HEK293 (cell line): Measurements from ENCODE around the gene TRIP11.

ENCODE experiments used
- CTCF ChIA-PET: fragments of 350-600 bp; formaldehyde crosslinking; extraction: SDS; loops from one replicate; lab custom pipeline; 2021; ENCODE audit warnings: antibody characterized with exemption; lab: Yijun Ruan, JAX
- POLR2A ChIA-PET: fragments of 300-600 bp; formaldehyde crosslinking; extraction: SDS; loops from one replicate; lab custom pipeline; 2020; ENCODE audit warnings: antibody characterized with exemption, inconsistent platforms; lab: Yijun Ruan, JAX
- H3K27ac ChIP-seq: fragments of 200-500 bp; sonication (Bioruptor generic); 2 replicates; pipeline ENCODE4 v1.5.1; 2014; ENCODE audit warnings: low read depth, low read length, control low read depth, inconsistent platforms; ENCODE audit errors: extremely low read depth
- H3K36me3 ChIP-seq, 2 experiments: fragments of 200-500 bp in 1 of 2; sonication (Bioruptor generic) in 1 of 2; 1 replicate in 1 of 2; 2 replicates in 1 of 2; pipeline ENCODE4 v1.5.1; 2014 to 2017; ENCODE audit warnings: inconsistent platforms in 2 of 2, low read length in 2 of 2; ENCODE audit not compliant: control insufficient read depth in 2 of 2, insufficient read depth in 1 of 2
- H3K4me1 ChIP-seq: fragments of 200-500 bp; sonication (Bioruptor generic); 2 replicates; pipeline ENCODE4 v1.5.1; 2014; ENCODE audit warnings: mild to moderate bottlenecking, low read length, inconsistent platforms; ENCODE audit not compliant: control insufficient read depth, insufficient read depth
- H3K4me3 ChIP-seq: 2 replicates; pipeline ENCODE4 v1.5.1; 2011; ENCODE audit warnings: low read depth, mild to moderate bottlenecking, control low read depth, low read length, moderate library complexity
- H3K9me3 ChIP-seq: fragments of 200-500 bp; sonication (Bioruptor generic); 2 replicates; pipeline ENCODE4 v1.5.1; 2014; ENCODE audit warnings: low read depth, low read length, inconsistent platforms; ENCODE audit not compliant: control insufficient read depth, insufficient read depth
- GLIS1 ChIP-seq: fragments of 450-650 bp; formaldehyde crosslinking; IDR thresholded peaks from 2 replicates; pipeline ENCODE4 v1.5.1; 2016; ENCODE audit warnings: missing biosample characterization, missing genetic modification characterization
- OSR2 ChIP-seq: fragments of 450-650 bp; formaldehyde crosslinking; IDR thresholded peaks from 2 replicates; pipeline ENCODE4 v1.5.1; 2016; ENCODE audit warnings: missing biosample characterization, missing genetic modification characterization
- PBX3 ChIP-seq: sonication (generic); formaldehyde crosslinking; IDR thresholded peaks from 2 replicates; pipeline ENCODE4 v1.8.1; 2022; ENCODE audit warnings: mild to moderate bottlenecking, moderate library complexity, missing genetic modification reagents
- REPIN1 ChIP-seq: fragments of 450-650 bp; formaldehyde crosslinking; IDR thresholded peaks from 2 replicates; pipeline ENCODE4 v1.5.1; 2017; ENCODE audit warnings: missing biosample characterization, missing genetic modification characterization, low read depth
- SP7 ChIP-seq: fragments of 450-650 bp; formaldehyde crosslinking; IDR thresholded peaks from 2 replicates; pipeline ENCODE4 v1.5.1; 2016; ENCODE audit warnings: missing biosample characterization, missing genetic modification characterization
- ZBTB17 ChIP-seq: fragments of 450-650 bp; formaldehyde crosslinking; IDR thresholded peaks from 2 replicates; pipeline ENCODE4 v1.5.1; 2016; ENCODE audit warnings: missing biosample characterization, missing genetic modification characterization
- ZBTB48 ChIP-seq: fragments of 450-650 bp; formaldehyde crosslinking; IDR thresholded peaks from 2 replicates; pipeline ENCODE4 v1.5.1; 2016; ENCODE audit warnings: missing biosample characterization, missing genetic modification characterization
- ZIC2 ChIP-seq: fragments of 450-650 bp; formaldehyde crosslinking; IDR thresholded peaks from 2 replicates; pipeline ENCODE4 v1.5.1; 2016; ENCODE audit warnings: missing biosample characterization, missing genetic modification characterization
- ZNF112 ChIP-seq: fragments of 450-650 bp; formaldehyde crosslinking; IDR thresholded peaks from 2 replicates; pipeline ENCODE4 v1.5.0; 2017; ENCODE audit warnings: missing biosample characterization, missing genetic modification characterization
- ZNF121 ChIP-seq: fragments of 450-650 bp; formaldehyde crosslinking; IDR thresholded peaks from 2 replicates; pipeline ENCODE4 v1.5.1; 2016; ENCODE audit warnings: missing biosample characterization, missing genetic modification characterization
- ZNF138 ChIP-seq: fragments of 450-650 bp; formaldehyde crosslinking; IDR thresholded peaks from 2 replicates; pipeline ENCODE4 v1.5.1; 2016; ENCODE audit warnings: missing biosample characterization, missing genetic modification characterization, borderline replicate concordance
- ZNF140 ChIP-seq: fragments of 450-650 bp; formaldehyde crosslinking; IDR thresholded peaks from 2 replicates; pipeline ENCODE4 v1.5.1; 2016; ENCODE audit warnings: missing biosample characterization, missing genetic modification characterization
- ZNF155 ChIP-seq: fragments of 450-650 bp; formaldehyde crosslinking; IDR thresholded peaks from 2 replicates; pipeline ENCODE4 v1.5.1; 2016; ENCODE audit warnings: missing biosample characterization, missing genetic modification characterization
- ZNF184 ChIP-seq: fragments of 450-650 bp; IDR thresholded peaks from 2 replicates; pipeline ENCODE4 v1.5.1; 2018; ENCODE audit warnings: missing biosample characterization, mild to moderate bottlenecking, missing genetic modification characterization
- ZNF221 ChIP-seq: fragments of 450-650 bp; formaldehyde crosslinking; IDR thresholded peaks from 2 replicates; pipeline ENCODE4 v1.5.1; 2017; ENCODE audit warnings: missing biosample characterization, missing genetic modification characterization, borderline replicate concordance
- ZNF223 ChIP-seq: fragments of 450-650 bp; formaldehyde crosslinking; IDR thresholded peaks from 2 replicates; pipeline ENCODE4 v1.5.1; 2016; ENCODE audit warnings: missing biosample characterization, missing genetic modification characterization
- ZNF324 ChIP-seq: fragments of 450-650 bp; formaldehyde crosslinking; IDR thresholded peaks from 2 replicates; pipeline ENCODE4 v1.5.1; 2016; ENCODE audit warnings: missing biosample characterization, missing genetic modification characterization
- ZNF354C ChIP-seq: fragments of 450-650 bp; formaldehyde crosslinking; IDR thresholded peaks from 2 replicates; pipeline ENCODE4 v1.5.1; 2016; ENCODE audit warnings: missing biosample characterization, missing genetic modification characterization, low read depth, borderline replicate concordance
- ZNF426 ChIP-seq: fragments of 450-650 bp; formaldehyde crosslinking; IDR thresholded peaks from 2 replicates; pipeline ENCODE4 v1.5.1; 2017; ENCODE audit warnings: missing biosample characterization, missing genetic modification characterization, mild to moderate bottlenecking, inconsistent platforms, moderate library complexity
- ZNF449 ChIP-seq: fragments of 450-650 bp; formaldehyde crosslinking; IDR thresholded peaks from 2 replicates; pipeline ENCODE4 v1.5.1; 2017; ENCODE audit warnings: missing biosample characterization, mild to moderate bottlenecking, missing genetic modification characterization, moderate library complexity
- ZNF521 ChIP-seq: fragments of 450-650 bp; formaldehyde crosslinking; IDR thresholded peaks from 2 replicates; pipeline ENCODE4 v1.5.1; 2017; ENCODE audit warnings: missing biosample characterization, mild to moderate bottlenecking, missing genetic modification characterization
- ZNF529 ChIP-seq: fragments of 450-650 bp; formaldehyde crosslinking; IDR thresholded peaks from 2 replicates; pipeline ENCODE4 v1.5.1; 2017; ENCODE audit warnings: missing genetic modification characterization, missing biosample characterization; ENCODE audit not compliant: insufficient replicate concordance
- ZNF548 ChIP-seq: fragments of 450-650 bp; formaldehyde crosslinking; IDR thresholded peaks from 2 replicates; pipeline ENCODE4 v1.5.1; 2016; ENCODE audit warnings: missing biosample characterization, missing genetic modification characterization
- ZNF571 ChIP-seq: fragments of 450-650 bp; formaldehyde crosslinking; IDR thresholded peaks from 2 replicates; pipeline ENCODE4 v1.5.0; 2017; ENCODE audit warnings: missing biosample characterization, missing genetic modification characterization
- ZNF610 ChIP-seq: fragments of 450-650 bp; formaldehyde crosslinking; IDR thresholded peaks from 2 replicates; pipeline ENCODE4 v1.5.1; 2016; ENCODE audit warnings: missing biosample characterization, missing genetic modification characterization, borderline replicate concordance
- ZNF621 ChIP-seq: fragments of 450-650 bp; formaldehyde crosslinking; IDR thresholded peaks from 2 replicates; pipeline ENCODE4 v1.5.1; 2017; ENCODE audit warnings: missing biosample characterization, missing genetic modification characterization
- ZNF664 ChIP-seq: fragments of 450-650 bp; formaldehyde crosslinking; IDR thresholded peaks from 2 replicates; pipeline ENCODE4 v1.5.1; 2016; ENCODE audit warnings: missing biosample characterization, missing genetic modification characterization
- ZNF677 ChIP-seq: fragments of 450-650 bp; IDR thresholded peaks from 2 replicates; pipeline ENCODE4 v1.5.0; 2018; ENCODE audit warnings: missing biosample characterization, mild to moderate bottlenecking, missing genetic modification characterization, moderate library complexity
- ZNF747 ChIP-seq: fragments of 450-650 bp; formaldehyde crosslinking; IDR thresholded peaks from 2 replicates; pipeline ENCODE4 v1.5.1; 2016; ENCODE audit warnings: missing biosample characterization, missing genetic modification characterization
- TF ChIP-seq, protein P1 (sequence below): fragments of 450-650 bp; formaldehyde crosslinking; IDR thresholded peaks from 2 replicates; pipeline ENCODE4 v1.5.1; 2016; ENCODE audit warnings: missing biosample characterization, missing genetic modification characterization

TRIP11 gene

DNA sequence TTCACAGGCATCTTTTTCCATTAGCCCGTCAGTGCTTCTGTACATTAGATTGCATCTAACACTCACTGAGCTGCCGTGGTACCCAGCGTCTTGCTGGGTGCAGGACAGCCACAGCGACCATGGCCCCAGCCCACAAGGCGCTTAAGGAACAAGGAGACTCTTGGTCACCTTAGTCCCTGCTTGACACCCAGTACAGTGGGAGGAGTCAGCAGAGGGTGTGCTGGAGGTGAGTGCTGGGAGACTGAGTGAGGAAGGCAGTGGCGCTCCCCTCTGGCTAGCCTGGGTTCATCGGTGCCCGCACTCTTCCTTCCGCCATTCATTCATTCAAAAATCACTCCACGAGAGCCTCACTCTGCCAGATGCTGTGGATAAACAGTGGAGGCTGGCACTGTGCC lies 114.1 kb downstream of the TRIP11 start (continued):
- TF ChIP-seq, protein P1, sequence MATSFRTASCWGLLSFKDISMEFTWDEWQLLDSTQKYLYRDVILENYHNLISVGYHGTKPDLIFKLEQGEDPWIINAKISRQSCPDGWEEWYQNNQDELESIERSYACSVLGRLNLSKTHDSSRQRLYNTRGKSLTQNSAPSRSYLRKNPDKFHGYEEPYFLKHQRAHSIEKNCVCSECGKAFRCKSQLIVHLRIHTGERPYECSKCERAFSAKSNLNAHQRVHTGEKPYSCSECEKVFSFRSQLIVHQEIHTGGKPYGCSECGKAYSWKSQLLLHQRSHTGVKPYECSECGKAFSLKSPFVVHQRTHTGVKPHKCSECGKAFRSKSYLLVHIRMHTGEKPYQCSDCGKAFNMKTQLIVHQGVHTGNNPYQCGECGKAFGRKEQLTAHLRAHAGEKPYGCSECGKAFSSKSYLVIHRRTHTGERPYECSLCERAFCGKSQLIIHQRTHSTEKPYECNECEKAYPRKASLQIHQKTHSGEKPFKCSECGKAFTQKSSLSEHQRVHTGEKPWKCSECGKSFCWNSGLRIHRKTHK (tag by site-specific recombination) = no peak
- no peak for TF ChIP-seq ZNF449 (tag by site-specific recombination)
- no peak for TF ChIP-seq ZNF610 (tag by site-specific recombination)
- no peak for TF ChIP-seq ZBTB17 (tag by site-specific recombination)
- TF ChIP-seq SP7 = no peak

GRCh38 chr14:91925001-91925726 lies 114.7 kb downstream of the TRIP11 start:
- Histone ChIP-seq H3K4me1 (no peaks in the 10 kb centered on the region), H3K9me3 (no peaks in the 10 kb centered on the region), H3K27ac (no peak overlapping the region), H3K4me3 (no peak overlapping the region), H3K36me3 (no peaks in the 10 kb centered on the region)
- ChIA-PET CTCF (no interaction called here), POLR2A (no interaction called here)
- TF ChIP-seq ZBTB48 (no peak), ZNF621 (tag by site-specific recombination) (no peak), ZNF521 (tag by site-specific recombination) (no peak), ZNF155 (no peak), ZNF140 (no peak), OSR2 (tag by site-specific recombination) (no peak), ZNF571 (no peak), ZNF529 (no peak), ZNF184 (tag by site-specific recombination) (no peak), ZNF548 (no peak), REPIN1 (tag by site-specific recombination) (no peak), ZNF138 (no peak), GLIS1 (tag by site-specific recombination) (no peak), ZNF354C (no peak)

DNA sequence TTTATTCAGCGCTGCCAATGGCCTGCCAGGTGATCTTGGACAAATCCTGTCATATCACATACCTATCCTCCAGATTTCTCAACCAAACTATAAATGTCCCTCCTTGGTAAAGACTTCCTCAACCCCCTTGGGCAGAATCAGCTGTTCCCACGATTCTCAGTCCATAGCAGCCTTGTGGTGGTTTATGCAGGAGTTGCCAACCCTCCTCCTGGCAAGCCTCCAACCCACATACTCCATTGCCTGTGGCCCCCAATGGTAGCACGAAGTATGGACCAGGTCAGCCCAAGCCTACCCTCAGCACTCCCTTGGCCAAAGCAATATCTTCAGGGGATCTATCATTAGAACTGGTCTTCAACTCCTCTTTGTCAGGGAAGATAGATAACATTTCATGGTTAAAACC lies 119.3 kb downstream of the TRIP11 start:
- Histone ChIP-seq H3K4me1 (no peaks in the 10 kb centered on the region), H3K4me3 (no peak overlapping the region), H3K36me3 (no peaks in the 10 kb centered on the region), H3K9me3 (no peaks in the 10 kb centered on the region), H3K27ac (no peak overlapping the region)
- POLR2A ChIA-PET = no interaction called here
- CTCF ChIA-PET = interaction anchor here (0.8 to 1.6 kb wide), 2 partner anchors 9 to 272 kb away, joined by 4 to 8 read pairs; no protein-coding TSS in a partner anchor
- TF ChIP-seq ZNF138 (no peak), PBX3 (CRISPR knock-in tag) (no peak), ZNF747 (tag by site-specific recombination) (no peak), ZNF121 (tag by site-specific recombination) (no peak), ZNF426 (tag by site-specific recombination) (no peak), ZNF223 (no peak), ZIC2 (tag by site-specific recombination) (no peak), ZNF677 (tag by site-specific recombination) (no peak), ZNF324 (tag by site-specific recombination) (no peak), ZNF112 (no peak), ZNF664 (tag by site-specific recombination) (no peak), ZNF221 (tag by site-specific recombination) (no peak)
